K562 (cell line): ENCODE results near the gene KCTD1. TPM values are rescaled to one million over a fixed set of nuclear protein-coding genes. Genes with fewer than 3 reads are reported as not detected.

ENCODE experiments used
- ATAC-seq: fragments of 200-7000 bp; cut with Tn5 transposase; 3 replicates; pipeline ENCODE4 v1.9.1; 2020; ENCODE audit warnings: moderate library complexity
- BruUV-seq: library from RNA; stranded (reverse); fragments of 400-500 nt; replicated peaks from 2 replicates; lab custom pipeline; 2021; lab: Mats Ljungman, UMichigan
- CTCF ChIA-PET: fragments of 300-600 bp; formaldehyde crosslinking; extraction: SDS; loops from one replicate; lab custom pipeline; 2021; ENCODE audit warnings: low intra/inter-chr PET ratio; lab: Yijun Ruan, JAX
- POLR2A ChIA-PET: fragments of 300-600, 350-650 bp; sonication (Branson Sonifier 250); formaldehyde crosslinking; extraction: SDS; loops from one replicate; lab custom pipeline; 2021; ENCODE audit warnings: antibody characterized with exemption, inconsistent platforms; lab: Yijun Ruan, JAX
- DNase-seq, 4 experiments: peaks; one replicate each; pipeline versions ENCODE4 v3.0.0 to v3.0.0-alpha.2; 2011 to 2018; ENCODE audit warnings: low spot score in 3 of 4, mixed read lengths in 3 of 4; ENCODE audit errors: extremely low read depth in 1 of 4
- FAIRE-seq: peaks from 2 replicates; lab custom pipeline; 2011; peaks lifted over from hg19 to GRCh38; lab: Jason Lieb, UNC
- H2AFZ ChIP-seq: 2 replicates; pipeline ENCODE4 v1.6.0; 2011; ENCODE audit warnings: low read depth, low read length, control low read depth, inconsistent platforms
- H3K27ac ChIP-seq: fragments of 200-600 bp; 3 replicates; pipeline ENCODE4 v1.8.0; 2011; ENCODE audit warnings: low read depth, mild to moderate bottlenecking, control low read depth, inconsistent platforms, low read length, moderate library complexity, mixed read lengths; ENCODE audit errors: extremely low read depth
- H3K27me3 ChIP-seq, 2 experiments: fragments of 300-600 bp in 1 of 2; 2 replicates in 1 of 2; 3 replicates in 1 of 2; pipeline versions ENCODE4 v1.6.0 to v1.8.0; 2011; ENCODE audit warnings: inconsistent platforms in 2 of 2, low read length in 2 of 2, mild to moderate bottlenecking in 1 of 2, mixed read lengths in 1 of 2, moderate library complexity in 1 of 2; ENCODE audit not compliant: control insufficient read depth in 2 of 2, insufficient read depth in 2 of 2
- H3K36me3 ChIP-seq: fragments of 300-600 bp; 3 replicates; pipeline ENCODE4 v1.8.0; 2011; ENCODE audit warnings: mild to moderate bottlenecking, low read length, inconsistent platforms; ENCODE audit not compliant: control insufficient read depth, insufficient read depth
- H3K4me1 ChIP-seq, 2 experiments: fragments of 200-600 bp in 1 of 2; replicated peaks in 1 of 2; 2 replicates in 1 of 2; 3 replicates in 1 of 2; pipeline versions ENCODE4 v1.5.1 to v1.8.0; 2011; ENCODE audit warnings: inconsistent platforms in 2 of 2, low read length in 2 of 2, mild to moderate bottlenecking in 1 of 2, mixed read lengths in 1 of 2, moderate library complexity in 1 of 2; ENCODE audit not compliant: control insufficient read depth in 2 of 2, insufficient read depth in 2 of 2
- H3K4me2 ChIP-seq: 2 replicates; pipeline ENCODE4 v1.6.1; 2011; ENCODE audit warnings: low read length, control low read depth, inconsistent platforms, mixed read lengths; ENCODE audit not compliant: insufficient read depth
- H3K4me3 ChIP-seq: fragments of 200-600 bp; sonication (generic), shearing (Covaris generic); 2 replicates; pipeline ENCODE4 v1.5.1; 2016; ENCODE audit warnings: control low read depth, inconsistent platforms
- H3K79me2 ChIP-seq: fragments of 200-600 bp; 3 replicates; pipeline ENCODE4 v1.8.0; 2011; ENCODE audit warnings: low read length, inconsistent platforms; ENCODE audit not compliant: control insufficient read depth, insufficient read depth
- H3K9ac ChIP-seq, 2 experiments: 2 replicates each; pipeline versions ENCODE4 v1.6.0 to v1.6.1; 2011; ENCODE audit warnings: low read depth in 2 of 2, low read length in 2 of 2, control low read depth in 1 of 2, inconsistent platforms in 1 of 2, mild to moderate bottlenecking in 1 of 2, mixed read lengths in 1 of 2; ENCODE audit not compliant: insufficient read depth in 1 of 2
- H3K9me1 ChIP-seq: one replicate; pipeline ENCODE4 v1.6.0; 2011; ENCODE audit warnings: inconsistent platforms, mild to moderate bottlenecking, low read length, moderate library complexity; ENCODE audit not compliant: control insufficient read depth, insufficient read depth
- H3K9me3 ChIP-seq: replicated peaks from 2 replicates; pipeline ENCODE4 v1.5.1; 2011; ENCODE audit warnings: low read depth, low read length, inconsistent platforms; ENCODE audit not compliant: control insufficient read depth, insufficient read depth
- H4K20me1 ChIP-seq: replicated peaks from 2 replicates; pipeline ENCODE4 v1.6.1; 2011; ENCODE audit warnings: low read length, inconsistent platforms, mixed read lengths; ENCODE audit not compliant: control insufficient read depth, insufficient read depth
- DMBX1 ChIP-seq: fragments of 250-450 bp; sonication (Bioruptor Pico); IDR thresholded peaks from 2 replicates; pipeline ENCODE4 v1.8.0; 2022; ENCODE audit warnings: inconsistent platforms, mild to moderate bottlenecking, moderate library complexity, borderline replicate concordance
- E2F4 ChIP-seq: sonication (generic); formaldehyde crosslinking; IDR thresholded peaks from 2 replicates; pipeline ENCODE4 v1.8.0; 2022; ENCODE audit warnings: mild to moderate bottlenecking, low read depth, missing genetic modification reagents
- ERF ChIP-seq: fragments of 450-650 bp; formaldehyde crosslinking; IDR thresholded peaks from 2 replicates; pipeline ENCODE4 v1.4.0; 2020; ENCODE audit warnings: mild to moderate bottlenecking, mixed read lengths
- FOXP1 ChIP-seq: sonication (generic); formaldehyde crosslinking; IDR thresholded peaks from 2 replicates; pipeline ENCODE4 v1.8.0; 2022; ENCODE audit warnings: mild to moderate bottlenecking, missing genetic modification reagents
- HBP1 ChIP-seq: fragments of 450-650 bp; formaldehyde crosslinking; IDR thresholded peaks from 2 replicates; pipeline ENCODE4 v1.4.0; 2022; ENCODE audit warnings: missing genetic modification characterization
- HNRNPLL ChIP-seq: fragments of 200-400 bp; formaldehyde crosslinking; IDR thresholded peaks from 2 replicates; pipeline ENCODE4 v1.6.1; 2017; ENCODE audit warnings: low read length, low read depth, mild to moderate bottlenecking; ENCODE audit not compliant: poor library complexity, severe bottlenecking
- KDM1A ChIP-seq, 2 experiments: fragments of 450-650 bp; IDR thresholded peaks; 2 replicates each; pipeline ENCODE4 v1.6.1; 2016; ENCODE audit warnings: mild to moderate bottlenecking in 2 of 2
- KLF10 ChIP-seq: fragments of 250-450 bp; sonication (Bioruptor Pico); IDR thresholded peaks from 2 replicates; pipeline ENCODE4 v1.6.1; 2021; ENCODE audit warnings: matching md5 sums
- NR2C2 ChIP-seq, 2 experiments: fragments of 200-800 bp in 1 of 2; sonication (Bioruptor generic) in 1 of 2; sonication (generic) in 1 of 2; formaldehyde crosslinking in 1 of 2; IDR thresholded peaks; 2 replicates each; pipeline versions ENCODE4 v1.6.1 to v1.8.0; 2016 to 2022; ENCODE audit warnings: mild to moderate bottlenecking in 1 of 2, missing compliant biosample characterization in 1 of 2, missing genetic modification characterization in 1 of 2, missing genetic modification reagents in 1 of 2
- RB1 ChIP-seq: fragments of 450-650 bp; IDR thresholded peaks from 2 replicates; pipeline ENCODE4 v1.6.1; 2017; ENCODE audit warnings: low read depth, mild to moderate bottlenecking
- TEAD1 ChIP-seq, 2 experiments: fragments of 450-650 bp in 1 of 2; sonication (generic) in 1 of 2; formaldehyde crosslinking; IDR thresholded peaks; 2 replicates each; pipeline versions ENCODE4 v1.4.0 to v1.8.0; 2020 to 2022; ENCODE audit warnings: mild to moderate bottlenecking in 2 of 2, missing genetic modification reagents in 1 of 2
- ZBTB2 ChIP-seq: fragments of 450-650 bp; IDR thresholded peaks from 2 replicates; pipeline ENCODE4 v1.6.1; 2016; ENCODE audit warnings: antibody characterized with exemption
- ZNF253 ChIP-seq: fragments of 250-450 bp; sonication (Bioruptor Pico); conservative IDR thresholded peaks from 2 replicates; pipeline ENCODE4 v1.6.1; 2021; ENCODE audit warnings: mild to moderate bottlenecking
- ZNF766 ChIP-seq: fragments of 200-800 bp; sonication (Bioruptor generic); conservative IDR thresholded peaks from 2 replicates; pipeline ENCODE4 v1.6.1; 2016; ENCODE audit warnings: missing genetic modification characterization, missing compliant biosample characterization
- WGBS: fragments of 100-300 bp; shearing (Covaris generic); methylation state at CpG from one replicate; pipeline ENCODE4 v1.1.6; 2016; ENCODE audit warnings: low coverage, mixed read lengths; ENCODE audit not compliant: insufficient coverage; ENCODE audit errors: missing lambda C conversion rate; 5-methylcytosine and 5-hydroxymethylcytosine counted together
- in situ Hi-C: fragments of 300-500 bp; cut with MboI; formaldehyde crosslinking; loops from 4 replicates; pipeline ENCODE4 v1.15.0; 2018; ENCODE audit warnings: inconsistent platforms, mixed read lengths
- intact Hi-C: fragments of 100-400 bp; cut with micrococcal nuclease; formaldehyde crosslinking; loops from 2 replicates; pipeline ENCODE4 v1.14.2; 2022
- polyA plus RNA-seq, 8 experiments: library from polyadenylated mRNA; depleted of rRNA in 4 of 8; stranded (reverse) in 5 of 8; unstranded in 3 of 8; fragments of >200 nt; fragmentation: Nextera tagmentation in 2 of 8; fragmentation: Illumina TruSeq in 1 of 8; extraction: Ambion mirVana in 2 of 8; extraction: Trizol in 1 of 8; gene quantifications; 2 replicates each; pipeline versions ENCODE4 v1.2.1 to v1.2.3, GENCODE V29; 2011 to 2014; ENCODE audit warnings: inconsistent platforms in 1 of 8, missing spikeins in 1 of 8
- total RNA-seq, 7 experiments: library from RNA; depleted of rRNA in 6 of 7; stranded (reverse); fragments of >200 nt in 6 of 7; fragmentation: Illumina TruSeq in 2 of 7; extraction: Trizol in 2 of 7; gene quantifications; 2 replicates each; pipeline versions ENCODE4 v1.2.1 to v1.2.3, GENCODE V29; 2011 to 2021; ENCODE audit warnings: low replicate concordance in 1 of 7

KCTD1 gene
- total and polyA plus RNA-seq, 9 of the 15 experiments (the other 6 are each of a cell fraction or from before 2014, with no cell fraction given), result not detected

- no peak for TF ChIP-seq ERF
These were observed 90.6 kb downstream of the KCTD1 start (continued) for GRCh38 chr18:26457611-26458353.

DNA sequence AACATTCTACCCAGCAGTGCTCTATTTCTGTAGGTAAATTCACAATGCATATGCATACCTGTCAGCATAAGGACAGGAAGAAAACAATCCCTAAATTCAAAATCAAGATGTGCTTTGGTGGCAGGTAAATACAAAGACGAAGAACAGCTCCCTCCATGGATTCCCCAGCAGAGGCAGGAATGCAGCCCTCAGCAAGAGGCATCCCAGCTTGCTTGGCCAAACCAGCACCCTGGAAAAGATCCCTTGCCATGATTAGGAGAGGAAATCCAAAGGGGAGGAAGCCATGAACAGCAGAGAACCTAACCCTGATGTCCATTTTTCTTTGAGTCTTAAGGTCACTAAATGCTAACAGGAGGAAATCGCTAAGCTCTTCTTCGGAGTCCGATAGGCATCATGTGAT lies 91.2 kb downstream of the KCTD1 start:
- CTCF ChIA-PET, result no interaction called here

More for the DNA sequence above, 91.2 kb downstream of the KCTD1 start:
- TF ChIP-seq DMBX1 (no peak), E2F4 (no peak), KDM1A (IDR thresholded peaks at IDR 0.05) (no peak), ZNF253 (CRISPR knock-in tag) (no peak), RB1 (no peak), ZBTB2 (no peak), FOXP1 (CRISPR knock-in tag) (no peak), HBP1 (no peak), TEAD1 (CRISPR knock-in tag; IDR thresholded peaks at IDR 0.05) (no peak), NR2C2 (CRISPR knock-in tag; IDR thresholded peaks at IDR 0.05) (no peak), NR2C2 (tag; IDR thresholded peaks at IDR 0.05) (no peak), HNRNPLL (no peak), ZNF766 (CRISPR knock-in tag) (no peak), KLF10 (CRISPR knock-in tag) (no peak)
- Histone ChIP-seq H3K4me2 (no peak overlapping the region), H3K27me3 (peaks cover 5 to 25% of the 10 kb centered on the region in 2 experiments; a peak in 2 of 5 replicates), H2AFZ (no peak overlapping the region), H3K4me1 (peaks cover 0 to 3% of the 10 kb centered on the region in 2 experiments; a peak in 1 of 5 replicates), H3K9me3 (no peaks in the 10 kb centered on the region), H3K9ac (no peak overlapping the region), H4K20me1 (no peaks in the 10 kb centered on the region), H3K27ac (no peak overlapping the region), H3K79me2 (no peaks in the 10 kb centered on the region), H3K36me3 (no peaks in the 10 kb centered on the region), H3K4me3 (no peak overlapping the region), H3K9me1 (no peaks in the 10 kb centered on the region)
- in situ Hi-C loops (no loop called here), intact Hi-C loops (loop anchor here (5.0 to 10.0 kb wide), 2 partner anchors 152 to 190 kb away; no protein-coding TSS in a partner anchor)
- no peak for FAIRE-seq
- BruUV-seq, result no TSS peak
- POLR2A ChIA-PET, result no interaction called here
- DNase-seq, result no peak
- ATAC-seq, result no peak
- 3% methylated on average over 4 of the region's 4 CpGs for WGBS
